H1 (cell line): Measurements from ENCODE around the gene TRNAU1AP. TPM values are rescaled to one million over a fixed set of nuclear protein-coding genes. Genes with fewer than 3 reads are reported as not detected.

Experiments used
- ASH2L ChIP-seq: fragments of 200-600, 300-600 bp; sonication (generic); IDR thresholded peaks from one replicate; pipeline ENCODE4 v1.7.1; 2017; ENCODE audit warnings: low read length
- BRCA1 ChIP-seq: IDR thresholded peaks from 2 replicates; pipeline ENCODE4 v1.6.1; 2012; ENCODE audit warnings: low read depth, low read length, improper control_type of control experiment
- CBX5 ChIP-seq: fragments of 300-800, 300-1000 bp; sonication (generic); IDR thresholded peaks from 2 replicates; pipeline ENCODE4 v1.7.1; 2016; ENCODE audit warnings: antibody characterized with exemption, low read length, low read depth
- EP300 ChIP-seq, 2 experiments: IDR thresholded peaks; 1 replicate in 1 of 2; 2 replicates in 1 of 2; pipeline ENCODE4 v1.6.1; 2011 to 2012; ENCODE audit warnings: low read depth in 2 of 2, low read length in 2 of 2, mild to moderate bottlenecking in 2 of 2, borderline replicate concordance in 1 of 2, inconsistent platforms in 1 of 2, moderate library complexity in 1 of 2
- HDAC6 ChIP-seq: IDR thresholded peaks from one replicate; pipeline ENCODE4 v1.7.1; 2012; ENCODE audit warnings: low read depth, mild to moderate bottlenecking, inconsistent platforms, low read length, moderate library complexity
- RNF2 ChIP-seq: fragments of 200-900, 300-1000 bp; sonication (generic); IDR thresholded peaks from 2 replicates; pipeline ENCODE4 v1.7.1; 2016; ENCODE audit warnings: borderline replicate concordance, low read depth, mild to moderate bottlenecking, antibody characterized with exemption, low read length; ENCODE audit not compliant: poor library complexity, severe bottlenecking; ENCODE audit errors: missing control alignments
- SIRT6 ChIP-seq: IDR thresholded peaks from one replicate; pipeline ENCODE4 v1.7.1; 2012; ENCODE audit warnings: low read length, inconsistent platforms
- TAF7 ChIP-seq: optimal IDR thresholded peaks from 2 replicates; pipeline ENCODE3; 2011; ENCODE audit warnings: low read depth, mild to moderate bottlenecking, inconsistent platforms, low read length, moderate library complexity, borderline replicate concordance
- polyA plus RNA-seq, 7 experiments: library from polyadenylated mRNA; depleted of rRNA in 3 of 7; stranded (reverse) in 5 of 7; unstranded in 2 of 7; fragments of >200 nt in 5 of 7; fragments of 200-250 nt in 2 of 7; gene quantifications; 1 replicate in 5 of 7; 2 replicates in 1 of 7; 4 replicates in 1 of 7; pipeline versions ENCODE4 v1.2.1 to v1.2.3, GENCODE V29; 2011 to 2013; ENCODE audit warnings: missing spikeins in 2 of 7, mixed read lengths in 2 of 7
- total RNA-seq: library from RNA; stranded (reverse); fragmentation: NEBNext Ultra II Directional; extraction: Animal tissue kit (Norgen Biotek cat#: 25700); gene quantifications from 2 replicates; pipeline ENCODE4 v1.2.1, GENCODE V29; 2021

Gene TRNAU1AP
- total and polyA plus RNA-seq, 2 of the 8 experiments (the other 6 are each of a cell fraction or from before 2014, with no cell fraction given) = 35.2 to 37.1 TPM

GRCh38 chr1:28509705-28510272 lies 43.1 kb upstream of the TRNAU1AP start (continued):
- TF ChIP-seq EP300 (IDR thresholded peaks at IDR 0.05; ENCODE audit: borderline replicate concordance in 1 of 2, low read depth in 2 of 2, low read length in 2 of 2) (0 out of 3 replicates have a peak, but pooled peaks of 1 of the 2 experiments have one; percentile 4), TAF7 (peak; percentile 36), RNF2 (no peak), BRCA1 (no peak), SIRT6 (peak; percentile 95), HDAC6 (no peak), ASH2L (peak; percentile 41), CBX5 (no peak)
